HFFc6 (cell line): Measurements from ENCODE around the gene EML4. TPM values are rescaled to one million over a fixed set of nuclear protein-coding genes. Genes with fewer than 3 reads are reported as not detected.
A peak's percentile ranks its signal among the peaks of the same experiment; 100 is the strongest.

ENCODE experiments used
- DNase-seq: peaks from one replicate; pipeline ENCODE4 v3.0.0-alpha.2; 2018
- H3K27ac Mint-ChIP-seq: 2 replicates; pipeline ENCODE4 v1.8.0; 2020; ENCODE audit warnings: mild to moderate bottlenecking, mixed read lengths
- H3K27me3 Mint-ChIP-seq: 2 replicates; pipeline ENCODE4 v1.8.0; 2021; ENCODE audit warnings: mild to moderate bottlenecking, moderate library complexity, mixed read lengths; ENCODE audit not compliant: insufficient read depth
- H3K36me3 Mint-ChIP-seq: 2 replicates; pipeline ENCODE4 v1.8.0; 2021; ENCODE audit warnings: low read depth, mixed read lengths
- H3K4me1 Mint-ChIP-seq: 2 replicates; pipeline ENCODE4 v1.8.0; 2020; ENCODE audit warnings: low read depth, mixed read lengths
- H3K4me3 Mint-ChIP-seq: 2 replicates; pipeline ENCODE4 v1.8.0; 2020; ENCODE audit warnings: mild to moderate bottlenecking, moderate library complexity, mixed read lengths
- H3K9me3 Mint-ChIP-seq: 2 replicates; pipeline ENCODE4 v1.8.0; 2020; ENCODE audit warnings: mild to moderate bottlenecking, mixed read lengths
- CTCF ChIP-seq: fragments of 200-600 bp; sonication (generic); IDR thresholded peaks from 2 replicates; pipeline ENCODE4 v1.5.0; 2021; ENCODE audit warnings: antibody characterized with exemption, mild to moderate bottlenecking
- total RNA-seq, 6 experiments: library from RNA; stranded (reverse); fragmentation: NEBNext Ultra II Directional; extraction: Animal tissue kit (Norgen Biotek cat#: 25700); gene quantifications; 2 replicates in 1 of 6; 3 replicates in 5 of 6; pipeline ENCODE4 v1.2.3, GENCODE V29; 2021

Gene EML4
- total RNA-seq, 6 experiments from 2014 or later: 31.7 to 35.8 (median 33.6) TPM

- H3K4me1 Mint-ChIP-seq: peaks cover 45% of the 10 kb centered on the region
- peaks cover 11% of the 10 kb centered on the region; the same call in 1 of the 2 replicates for H3K36me3 Mint-ChIP-seq
- H3K27ac Mint-ChIP-seq: peak overlapping the region; percentile 99
- no peak for DNase-seq
- no peaks in the 10 kb centered on the region for H3K9me3 Mint-ChIP-seq
- peaks cover 7% of the 10 kb centered on the region for H3K27me3 Mint-ChIP-seq
- peak overlapping the region; percentile 93 for H3K4me3 Mint-ChIP-seq
- no peak for TF ChIP-seq CTCF
These were observed 191.3 kb downstream of the EML4 start for GRCh38 chr2:42360493-42360889.

GRCh38 chr2:42360890-42361727 is 192.0 kb downstream of the EML4 start, which contains the start of gene COX7A2L:
TSS of gene COX7A2L (minus strand) at chr2:42361217. CDS start at chr2:42361161, 56 bp downstream.
- peak; percentile 20; the same call in 1 of the 2 replicates for TF ChIP-seq CTCF
- Mint-ChIP-seq H3K27me3 (peaks cover 12% of the 10 kb centered on the region), H3K4me1 (peaks cover 43% of the 10 kb centered on the region), H3K36me3 (peaks cover 11% of the 10 kb centered on the region; the same call in 1 of the 2 replicates), H3K27ac (peak within 1 kb of the TSS; percentile 99), H3K9me3 (no peaks in the 10 kb centered on the region), H3K4me3 (peak within 1 kb of the TSS; percentile 93)
- peak; percentile 94 for DNase-seq

GRCh38 chr2:42361728-42362283 is 192.7 kb downstream of the EML4 start:
- Mint-ChIP-seq H3K27me3 (peaks cover 14% of the 10 kb centered on the region), H3K4me1 (peaks cover 39% of the 10 kb centered on the region), H3K9me3 (no peaks in the 10 kb centered on the region), H3K27ac (peak overlapping the region; percentile 99; the same call in 1 of the 2 replicates), H3K4me3 (peak overlapping the region; percentile 93), H3K36me3 (peaks cover 11% of the 10 kb centered on the region; the same call in 1 of the 2 replicates)
- DNase-seq: no peak
- no peak for TF ChIP-seq CTCF

GRCh38 chr2:42363413-42363812 is 194.3 kb downstream of the EML4 start:
- Mint-ChIP-seq H3K36me3 (peaks cover 11% of the 10 kb centered on the region; the same call in 1 of the 2 replicates), H3K27ac (no peak overlapping the region), H3K4me1 (peaks cover 27% of the 10 kb centered on the region), H3K27me3 (peaks cover 20% of the 10 kb centered on the region), H3K4me3 (no peak overlapping the region), H3K9me3 (no peaks in the 10 kb centered on the region)
- no peak for DNase-seq
- TF ChIP-seq CTCF: no peak

GRCh38 chr2:42364658-42365057 is 195.5 kb downstream of the EML4 start:
- Mint-ChIP-seq H3K27ac (no peak overlapping the region), H3K9me3 (no peaks in the 10 kb centered on the region), H3K4me3 (no peak overlapping the region), H3K27me3 (peaks cover 21% of the 10 kb centered on the region), H3K36me3 (peaks cover 11% of the 10 kb centered on the region; the same call in 1 of the 2 replicates), H3K4me1 (peaks cover 14% of the 10 kb centered on the region)
- DNase-seq: no peak
- no peak for TF ChIP-seq CTCF
